ENCODE data around the gene THAP8.

GRCh38 chr19:36040495-36040894, 13.6 kb downstream of the THAP8 start:
- TF ChIP-seq CTCF (conservative IDR thresholded peaks at IDR 0.05 in 1 of 2, IDR thresholded peaks at IDR 0.05 in 1 of 2; ENCODE audit: extremely low read depth in 1 of 2, insufficient read depth in 1 of 2, low read depth in 1 of 2, low read length in 2 of 2), result no peak
- no peak for TF ChIP-seq EZH2 (IDR thresholded peaks at IDR 0.05; ENCODE audit: borderline replicate concordance, low read length)

Measured in mammary epithelial cell (primary cell).